HEK293T (cell line): ENCODE data around the gene ASCC1.

Source experiments
- ARNT ChIP-seq: fragments of 450-650 bp; IDR thresholded peaks from 2 replicates; pipeline ENCODE4 v1.6.1; 2017; ENCODE audit warnings: mild to moderate bottlenecking
- FOXA1 ChIP-seq: fragments of 450-650 bp; IDR thresholded peaks from 2 replicates; pipeline ENCODE4 v1.6.1; 2016; ENCODE audit warnings: mild to moderate bottlenecking
- FOXK2 ChIP-seq: fragments of 450-650 bp; IDR thresholded peaks from 2 replicates; pipeline ENCODE4 v1.6.1; 2016; ENCODE audit warnings: mild to moderate bottlenecking
- FOXM1 ChIP-seq: fragments of 450-650 bp; IDR thresholded peaks from 2 replicates; pipeline ENCODE4 v1.6.1; 2017; ENCODE audit warnings: mild to moderate bottlenecking, borderline replicate concordance
- HDGF ChIP-seq: fragments of 450-650 bp; IDR thresholded peaks from 2 replicates; pipeline ENCODE4 v1.6.1; 2017; ENCODE audit warnings: antibody characterized with exemption, borderline replicate concordance
- NFRKB ChIP-seq: fragments of 450-650 bp; IDR thresholded peaks from 2 replicates; pipeline ENCODE4 v1.6.1; 2016; ENCODE audit warnings: mild to moderate bottlenecking, moderate library complexity
- SP1 ChIP-seq: fragments of 450-650 bp; IDR thresholded peaks from 2 replicates; pipeline ENCODE4 v1.6.1; 2017
- SUZ12 ChIP-seq: fragments of 450-650 bp; IDR thresholded peaks from 2 replicates; pipeline ENCODE4 v1.6.1; 2016; ENCODE audit warnings: mild to moderate bottlenecking
- ZNF384 ChIP-seq: fragments of 450-650 bp; IDR thresholded peaks from 2 replicates; pipeline ENCODE4 v1.6.1; 2016

GRCh38 chr10:72171175-72171630 lies 44.9 kb downstream of the ASCC1 start:
- TF ChIP-seq NFRKB = no peak
- no peak for TF ChIP-seq FOXA1
- TF ChIP-seq ARNT = no peak
- no peak for TF ChIP-seq SP1
- no peak for TF ChIP-seq HDGF
- no peak for TF ChIP-seq SUZ12
- TF ChIP-seq ZNF384 = no peak
- TF ChIP-seq FOXM1 = no peak
- TF ChIP-seq FOXK2 = no peak
